ENCODE data around the gene APLF. TPM values are rescaled to one million over a fixed set of nuclear protein-coding genes. Genes with fewer than 3 reads are reported as not detected.

The APLF gene
- total RNA-seq, 1 experiment from 2014 or later = 1.2 TPM

DNA sequence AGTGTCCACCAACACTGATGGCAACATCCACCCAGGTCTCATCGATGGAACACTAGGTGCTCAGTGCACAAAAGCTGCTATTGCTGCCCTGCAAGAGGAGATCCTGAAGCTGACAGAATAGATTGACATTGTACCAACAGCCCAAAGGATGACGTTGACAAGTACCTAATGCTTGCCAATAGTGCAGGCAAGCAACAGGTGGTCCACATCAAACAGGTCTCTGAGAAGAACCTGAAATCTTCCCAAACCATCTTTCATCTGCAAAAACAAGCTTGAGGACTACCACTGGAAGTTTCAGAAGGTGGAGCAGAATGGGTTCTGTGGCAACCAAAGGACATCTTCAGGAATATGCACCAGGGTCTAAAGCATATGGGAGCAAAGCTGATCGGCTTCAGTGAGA lies 160.2 kb downstream of the APLF start:
- DNase-seq (ENCODE audit: extremely low read depth, low read depth) = no peak

Other genes starting within 250 kb of the APLF start
- gene PPP3R1, start 215.1 kb upstream of the APLF start, total RNA-seq (2014; rRNA removed; shearing (Covaris generic)) = 39.3 and 45.2 TPM in 2 replicates
- 6.2 and 7.3 TPM in 2 replicates for gene CNRIP1, start 147.6 kb upstream of the APLF start, total RNA-seq (2014; rRNA removed; shearing (Covaris generic))
- not detected in 2 replicates for gene PLEK, start 102.3 kb upstream of the APLF start, total RNA-seq (2014; rRNA removed; shearing (Covaris generic))
- gene FBXO48, start 291 bp upstream of the APLF start, total RNA-seq (2014; rRNA removed; shearing (Covaris generic)) = 0.75 and 1.2 TPM in 2 replicates
- not detected in 2 replicates for gene PROKR1, start 176.0 kb downstream of the APLF start, total RNA-seq (2014; rRNA removed; shearing (Covaris generic))

All from NCI-H460 (cell line).